ENCODE measurements around the gene LDHA. TPM values are rescaled to one million over a fixed set of nuclear protein-coding genes. Genes with fewer than 3 reads are reported as not detected.

LDHA gene
- total RNA-seq, 4 donors from 2014 or later = 354 to 1,010 (median 500) TPM

- in situ Hi-C loops (cut with MboI; ENCODE audit: low sequenced_read_pairs in 4 of 4) = no loop called here
- H3K27ac ChIP-seq = no peak overlapping the region
- H3K4me3 ChIP-seq = no peak overlapping the region
- H3K36me3 ChIP-seq = no peaks in the 10 kb centered on the region
- H3K27me3 ChIP-seq = no peaks in the 10 kb centered on the region
- ATAC-seq (no peak), DNase-seq (no peak)
- no peak for TF ChIP-seq POLR2A (IDR thresholded peaks at IDR 0.05)
- no peak for TF ChIP-seq CTCF (IDR thresholded peaks at IDR 0.05 in 4 of 5, conservative IDR thresholded peaks at IDR 0.05 in 1 of 5)
- intact Hi-C loops (cut with DNase I; ENCODE audit: low total_unique reads) = no loop called here
- H3K9me3 ChIP-seq = no peaks in the 10 kb centered on the region
- no peaks in the 10 kb centered on the region for H3K4me1 ChIP-seq
Measured at GRCh38 chr11:18375941-18376340, 18.4 kb upstream of the LDHA start.

- intact Hi-C loops (cut with DNase I; ENCODE audit: low total_unique reads) (no loop called here), in situ Hi-C loops (cut with MboI; ENCODE audit: low sequenced_read_pairs in 4 of 4) (no loop called here)
- no peak for DNase-seq
- no peak overlapping the region for H3K27ac ChIP-seq
- peaks cover 17 to 19% of the 10 kb centered on the region in 2 donors for H3K4me1 ChIP-seq
- no peak for ATAC-seq
- H3K9me3 ChIP-seq = no peaks in the 10 kb centered on the region
- H3K27me3 ChIP-seq = no peaks in the 10 kb centered on the region
- H3K36me3 ChIP-seq = no peaks in the 10 kb centered on the region
- no peak overlapping the region for H3K4me3 ChIP-seq
- no peak for TF ChIP-seq CTCF (IDR thresholded peaks at IDR 0.05 in 4 of 5, conservative IDR thresholded peaks at IDR 0.05 in 1 of 5)
- TF ChIP-seq POLR2A (IDR thresholded peaks at IDR 0.05) = no peak
Measured at GRCh38 chr11:18379201-18379600, 15.2 kb upstream of the LDHA start.

- ATAC-seq (peak; percentile 92 to 96), DNase-seq (peak; percentile 81 to 96)
- Histone ChIP-seq H3K4me3 (peak overlapping the region in 3 of 4 donors; percentile 6 to 32 (median 30)), H3K36me3 (no peaks in the 10 kb centered on the region), H3K27ac (peak overlapping the region; percentile 90 to 100 (median 94)), H3K9me3 (no peaks in the 10 kb centered on the region), H3K4me1 (peaks cover 29 to 30% of the 10 kb centered on the region in 2 donors), H3K27me3 (no peaks in the 10 kb centered on the region)
- intact Hi-C loops (cut with DNase I; ENCODE audit: low total_unique reads) = loop anchor here (2.0 kb wide), 1 partner anchor 13 kb away; no protein-coding TSS in a partner anchor
- TF ChIP-seq POLR2A (IDR thresholded peaks at IDR 0.05) = no peak
- in situ Hi-C loops (cut with MboI; ENCODE audit: low sequenced_read_pairs in 4 of 4) = no loop called here
Measured at GRCh38 chr11:18383388-18384156, 10.8 kb upstream of the LDHA start.

GRCh38 chr11:18384157-18384641 lies 10.2 kb upstream of the LDHA start:
- no peaks in the 10 kb centered on the region for H3K27me3 ChIP-seq
- in situ Hi-C loops (cut with MboI; ENCODE audit: low sequenced_read_pairs in 4 of 4) = no loop called here
- ATAC-seq (peak; percentile 76 to 78), DNase-seq (peak; percentile 41 to 71)
- intact Hi-C loops (cut with DNase I; ENCODE audit: low total_unique reads) = no loop called here
- no peaks in the 10 kb centered on the region for H3K9me3 ChIP-seq
- TF ChIP-seq CTCF (IDR thresholded peaks at IDR 0.05 in 4 of 5, conservative IDR thresholded peaks at IDR 0.05 in 1 of 5) (no peak), POLR2A (IDR thresholded peaks at IDR 0.05) (no peak)
- peaks cover 29 to 30% of the 10 kb centered on the region in 2 donors for H3K4me1 ChIP-seq
- H3K36me3 ChIP-seq = no peaks in the 10 kb centered on the region
- peak overlapping the region; percentile 90 to 100 (median 94) for H3K27ac ChIP-seq
- peak overlapping the region in 3 of 4 donors; percentile 6 to 32 (median 30) for H3K4me3 ChIP-seq

GRCh38 chr11:18390088-18390487 lies 4.3 kb upstream of the LDHA start:
- H3K27ac ChIP-seq = no peak overlapping the region
- intact Hi-C loops (cut with DNase I; ENCODE audit: low total_unique reads) (loop anchor here (10.0 kb wide), 3 partner anchors 375 to 1995 kb away; partner anchors contain the start of genes NAV2, PRMT3 and SERGEF), in situ Hi-C loops (cut with MboI; ENCODE audit: low sequenced_read_pairs in 4 of 4) (loop anchor here in 1 of 4 donors (10.0 kb wide), 1 partner anchor 65 kb away; the partner anchor contains the start of genes GTF2H1 and HPS5)
- H3K4me3 ChIP-seq = no peak overlapping the region
- ATAC-seq (no peak), DNase-seq (no peak)
- H3K36me3 ChIP-seq = no peaks in the 10 kb centered on the region
- H3K27me3 ChIP-seq = no peaks in the 10 kb centered on the region
- H3K4me1 ChIP-seq = peaks cover 9 to 10% of the 10 kb centered on the region in 2 donors
- H3K9me3 ChIP-seq = no peaks in the 10 kb centered on the region
- TF ChIP-seq POLR2A (IDR thresholded peaks at IDR 0.05) (no peak), CTCF (IDR thresholded peaks at IDR 0.05 in 4 of 5, conservative IDR thresholded peaks at IDR 0.05 in 1 of 5) (no peak)
